Stomach (tissue), 4 donors: ENCODE results near the gene STRADA.

Experiments used
- POLR2A ChIP-seq, 4 donors: fragments of 450-650 bp; IDR thresholded peaks; one replicate each; pipeline ENCODE4 v1.6.1; 2016; ENCODE audit warnings: antibody characterized with exemption in 4 of 4, control low read depth in 2 of 4, mild to moderate bottlenecking in 1 of 4, moderate library complexity in 1 of 4
- TF ChIP-seq, protein P1 (sequence below), 7 experiments: fragments of 450-650 bp in 4 of 7; fragments of 200-600 bp in 3 of 7; sonication (generic) in 3 of 7; IDR thresholded peaks; one replicate each; pipeline ENCODE4 v1.5.1; 2016 to 2019; ENCODE audit warnings: antibody characterized with exemption in 7 of 7, control low read depth in 2 of 7, mild to moderate bottlenecking in 1 of 7

DNA sequence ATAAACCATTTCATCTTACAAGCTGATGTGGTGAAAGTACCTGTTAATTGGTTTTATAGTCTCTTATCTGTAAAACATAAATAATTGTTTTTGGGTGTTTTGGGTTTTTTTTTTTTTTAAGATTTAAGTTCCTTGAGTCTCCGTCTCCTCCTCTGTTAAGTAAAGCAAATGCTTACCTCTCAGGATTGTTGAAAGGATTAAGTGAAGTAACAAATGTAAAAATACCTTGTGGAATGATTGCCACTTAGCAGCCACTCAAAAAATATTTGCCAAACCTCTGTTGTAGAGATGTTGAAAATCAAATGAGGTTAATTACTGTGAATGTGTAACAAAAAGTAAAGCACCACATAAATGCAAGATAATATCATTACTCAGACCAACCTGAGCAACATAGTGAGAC, 60.9 kb downstream of the STRADA start:
- TF ChIP-seq, protein P1, sequence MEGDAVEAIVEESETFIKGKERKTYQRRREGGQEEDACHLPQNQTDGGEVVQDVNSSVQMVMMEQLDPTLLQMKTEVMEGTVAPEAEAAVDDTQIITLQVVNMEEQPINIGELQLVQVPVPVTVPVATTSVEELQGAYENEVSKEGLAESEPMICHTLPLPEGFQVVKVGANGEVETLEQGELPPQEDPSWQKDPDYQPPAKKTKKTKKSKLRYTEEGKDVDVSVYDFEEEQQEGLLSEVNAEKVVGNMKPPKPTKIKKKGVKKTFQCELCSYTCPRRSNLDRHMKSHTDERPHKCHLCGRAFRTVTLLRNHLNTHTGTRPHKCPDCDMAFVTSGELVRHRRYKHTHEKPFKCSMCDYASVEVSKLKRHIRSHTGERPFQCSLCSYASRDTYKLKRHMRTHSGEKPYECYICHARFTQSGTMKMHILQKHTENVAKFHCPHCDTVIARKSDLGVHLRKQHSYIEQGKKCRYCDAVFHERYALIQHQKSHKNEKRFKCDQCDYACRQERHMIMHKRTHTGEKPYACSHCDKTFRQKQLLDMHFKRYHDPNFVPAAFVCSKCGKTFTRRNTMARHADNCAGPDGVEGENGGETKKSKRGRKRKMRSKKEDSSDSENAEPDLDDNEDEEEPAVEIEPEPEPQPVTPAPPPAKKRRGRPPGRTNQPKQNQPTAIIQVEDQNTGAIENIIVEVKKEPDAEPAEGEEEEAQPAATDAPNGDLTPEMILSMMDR (IDR thresholded peaks at IDR 0.05), result no peak
- TF ChIP-seq POLR2A (IDR thresholded peaks at IDR 0.05), result no peak
